HUDEP-2 (cell line): Measurements from ENCODE around the gene MBNL1.

Experiments
- DNase-seq, 76 experiments: peaks; one replicate each; lab custom pipeline; 2025; ENCODE audit not compliant: unreplicated experiment in 76 of 76; lab: John Stamatoyannopoulos, UW

Gene MBNL1

DNA sequence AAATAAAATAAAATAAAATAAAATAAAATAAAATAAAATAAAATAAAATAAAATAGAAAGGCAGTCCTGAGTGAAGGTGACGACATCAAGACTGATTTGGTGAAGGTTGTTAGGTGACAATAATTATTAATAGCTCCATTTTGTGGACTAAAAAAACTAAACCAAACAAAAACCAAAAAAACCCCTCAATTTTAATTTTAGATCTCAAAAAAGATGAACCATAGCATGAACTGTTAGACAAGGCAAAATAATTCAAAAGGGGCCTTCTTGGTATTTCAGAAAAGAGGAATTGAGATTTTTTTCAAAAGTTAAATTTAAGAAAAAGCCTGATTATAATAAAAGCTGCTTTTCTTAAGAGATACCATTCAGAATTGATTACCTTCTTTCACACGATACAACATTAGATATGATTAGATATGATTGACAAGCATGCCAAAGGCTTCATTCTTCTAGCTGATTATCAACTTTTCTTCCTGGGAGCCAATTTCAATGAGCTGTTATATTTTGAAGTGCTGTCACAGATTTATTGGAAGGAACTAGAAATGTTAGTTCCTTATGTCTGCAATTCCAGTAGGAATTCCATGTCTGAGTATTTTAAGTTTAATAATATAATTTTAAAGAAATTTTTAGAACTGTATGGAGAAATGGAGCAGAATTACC, 244.7 kb downstream of the MBNL1 start:
- DNase-seq = no peak
